Fibroblast of peridontal ligament (primary cell): ENCODE results near the gene FCHSD2.
"Not testable (repeated sequence)": the region's sequence is repeated elsewhere in the genome, so short reads cannot be mapped to it uniquely, and the experiment has no call there.

ENCODE experiments used
- DNase-seq: peaks from one replicate; pipeline ENCODE4 v3.0.0-alpha.2; 2010; ENCODE audit errors: extremely low read depth

Gene FCHSD2

DNA sequence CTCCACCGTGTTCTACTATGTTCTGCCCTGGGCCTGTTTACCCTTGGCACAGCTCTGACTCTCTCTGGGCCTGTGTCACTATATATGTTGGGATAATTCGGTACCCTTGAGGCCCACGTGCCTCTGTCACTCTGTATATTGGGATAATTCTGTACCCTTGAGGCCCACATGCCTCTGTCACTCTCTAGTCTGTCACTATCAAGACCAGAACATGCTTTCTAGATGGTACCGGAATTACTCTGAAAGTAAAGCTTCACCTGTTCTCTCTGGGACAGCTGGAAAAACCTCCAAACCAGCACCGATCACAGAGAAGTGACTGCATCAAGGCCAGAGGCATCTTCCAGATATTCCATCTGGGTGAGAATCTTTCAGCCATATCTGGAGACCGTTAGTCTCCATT, 9.3 kb upstream of the FCHSD2 start:
- DNase-seq: no peak

DNA sequence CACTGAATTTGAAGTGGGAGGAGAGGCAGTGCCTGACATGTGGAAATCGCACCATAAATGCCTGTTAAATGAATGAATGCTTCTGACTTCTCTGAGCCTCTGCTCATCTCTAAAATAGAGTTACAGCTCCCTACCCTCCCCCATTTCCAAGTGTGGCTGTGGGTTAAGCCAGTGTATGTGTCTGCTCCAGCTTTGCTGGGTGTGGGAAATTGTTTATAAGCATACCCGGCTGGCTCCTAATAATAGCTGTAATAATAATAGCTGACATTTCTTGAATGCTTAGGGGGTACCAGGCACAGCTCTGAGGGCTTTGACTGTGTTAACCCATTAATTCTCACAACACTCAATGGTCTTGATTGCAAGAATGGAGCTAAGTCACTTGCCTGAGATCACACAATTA, 7.0 kb upstream of the FCHSD2 start:
- no peak for DNase-seq

DNA sequence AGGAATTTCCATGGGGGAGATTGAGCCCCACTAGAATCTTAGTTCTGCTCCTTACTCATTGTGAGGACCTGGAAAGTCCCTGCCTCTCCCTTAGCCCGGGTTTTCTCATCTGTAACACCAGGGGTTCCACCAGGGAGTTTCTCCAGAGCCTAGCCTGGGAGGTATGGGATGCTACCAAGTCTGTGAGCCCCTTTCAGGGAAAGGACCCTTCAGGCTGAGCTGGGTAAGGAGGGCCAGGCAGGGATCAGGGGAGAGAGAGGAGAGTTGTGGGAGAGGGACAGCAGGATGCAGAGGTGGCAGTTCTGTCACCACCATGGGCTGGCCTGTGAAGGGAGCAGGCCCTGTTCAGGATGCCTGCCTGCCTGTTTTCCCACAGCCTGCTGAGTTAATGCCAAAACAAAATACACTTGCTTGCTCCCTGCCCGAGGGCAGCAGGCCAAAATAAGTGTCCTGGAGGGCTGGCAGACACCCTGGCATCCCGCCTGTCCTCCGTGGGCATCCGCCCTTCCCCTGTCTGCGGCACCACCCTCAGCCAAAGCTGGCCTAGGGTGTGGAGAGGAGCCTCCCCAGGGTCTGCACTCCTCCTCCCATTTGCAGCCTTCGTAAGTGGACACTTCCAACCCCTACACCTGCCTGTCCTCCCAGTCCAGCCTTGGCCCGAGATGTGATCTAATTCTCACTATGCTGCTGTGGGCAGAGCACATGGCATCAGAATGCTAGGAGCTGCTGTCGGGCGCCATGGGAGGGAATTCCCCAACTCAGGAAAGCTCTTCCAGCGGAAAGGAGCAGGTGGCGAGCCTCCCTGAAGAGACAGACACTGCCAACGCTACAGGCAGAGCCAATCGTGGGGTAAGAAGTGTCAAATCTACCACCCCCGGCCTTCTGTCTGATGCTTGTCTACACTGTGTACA, 5.9 kb upstream of the FCHSD2 start:
- no peak for DNase-seq

DNA sequence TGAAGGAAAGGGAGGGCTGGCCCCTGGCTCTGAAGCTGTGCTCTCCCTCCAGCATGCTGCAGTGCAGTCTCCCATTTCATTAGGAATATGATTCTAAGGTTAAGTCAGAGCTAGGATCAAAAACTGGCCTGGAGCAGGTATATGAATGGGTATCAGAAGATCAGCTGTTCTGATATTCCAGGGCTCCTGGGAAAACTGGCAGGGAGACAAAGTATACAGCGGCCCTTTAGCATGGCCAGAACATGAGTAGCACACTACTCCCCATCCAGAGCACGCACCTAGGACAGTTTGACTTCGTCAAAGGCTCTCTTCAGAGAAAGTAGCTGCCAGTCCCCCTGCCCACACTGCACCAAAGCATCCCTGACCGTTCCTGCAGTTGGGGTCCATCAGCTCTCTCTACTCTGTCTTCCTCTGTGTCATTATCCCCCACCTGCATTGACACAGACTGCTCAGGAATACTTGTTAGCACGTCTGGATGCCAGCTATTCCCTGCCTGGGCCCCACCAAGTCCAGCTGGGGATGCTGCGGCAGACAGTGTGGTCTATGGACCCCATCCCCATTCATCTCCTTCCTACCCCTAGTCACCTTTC, 4.0 kb upstream of the FCHSD2 start:
- no peak for DNase-seq

DNA sequence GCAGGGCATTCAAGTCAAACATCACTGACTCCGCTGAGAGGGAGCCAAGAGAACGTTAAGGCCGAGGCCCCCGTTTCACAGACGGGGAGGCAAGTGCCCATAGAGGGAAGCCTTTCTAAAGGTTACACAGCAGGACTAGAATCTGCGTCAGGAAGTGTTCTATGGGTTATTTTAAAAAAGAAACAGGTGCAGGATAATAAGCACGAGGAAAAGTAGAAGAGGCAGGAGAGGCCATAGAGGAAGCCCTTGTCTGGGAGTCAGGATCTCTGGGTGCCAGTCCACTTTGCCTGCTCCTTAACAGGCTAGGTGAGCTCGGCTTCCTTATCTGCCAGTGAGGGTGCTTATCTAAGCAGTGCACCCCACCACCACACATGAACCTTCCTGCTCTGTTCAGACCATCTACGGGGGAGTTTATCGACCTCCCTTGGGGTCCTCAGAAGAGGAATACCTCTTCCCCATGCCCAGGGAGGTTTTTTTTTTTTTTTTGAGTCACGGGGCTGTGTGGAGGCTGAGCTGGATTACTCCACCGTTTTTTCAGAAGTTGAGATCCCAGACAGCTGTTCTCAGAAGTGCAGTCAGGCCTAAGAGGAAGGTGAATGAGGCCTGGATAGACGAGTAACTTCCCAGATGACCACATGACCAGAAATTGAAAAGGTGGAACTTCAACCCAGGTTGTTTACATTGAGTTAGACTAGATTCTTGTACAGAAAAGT, 1.2 kb upstream of the FCHSD2 start:
- DNase-seq: no peak

DNA sequence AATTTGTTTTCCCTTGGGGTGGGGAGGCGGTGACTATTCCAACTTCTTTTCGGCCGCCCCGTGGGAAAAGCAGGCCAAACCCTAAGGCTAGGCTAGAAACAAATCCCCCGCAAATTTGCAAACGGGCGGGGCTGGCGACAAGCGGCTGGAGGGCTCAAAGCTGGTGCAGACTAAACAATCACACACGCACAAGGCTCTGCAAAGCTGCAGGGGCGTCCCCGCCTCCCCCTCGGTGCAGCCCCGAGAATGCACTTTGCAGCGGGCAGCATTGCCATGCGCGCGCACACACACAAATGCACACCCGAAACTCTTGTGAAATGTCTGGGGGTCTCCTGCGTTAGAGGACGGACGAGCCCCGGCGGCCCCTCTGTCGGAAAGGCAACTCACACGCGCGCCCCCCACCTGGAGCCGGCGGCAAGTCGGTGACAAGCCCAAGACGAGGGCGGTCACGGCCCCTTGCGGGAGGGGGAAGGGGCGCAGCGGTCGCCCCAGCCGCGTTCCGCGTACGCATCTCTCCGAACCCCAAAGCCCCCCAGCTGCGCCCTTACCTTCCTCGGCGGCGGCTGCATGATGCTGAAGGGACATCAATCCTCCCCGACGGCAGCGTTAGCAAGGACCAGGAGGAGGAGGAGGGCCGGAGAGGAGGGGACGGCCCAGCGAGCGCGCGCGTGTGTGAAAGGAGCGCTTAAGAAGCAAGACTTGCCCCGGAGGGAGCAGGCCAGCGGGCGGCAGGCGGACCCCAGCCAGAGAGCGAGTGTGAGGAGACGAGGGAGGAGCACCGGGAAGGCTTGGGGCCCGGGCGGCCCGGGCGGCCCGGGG, 600 bp downstream of the FCHSD2 start:
- peak; percentile 63 for DNase-seq

DNA sequence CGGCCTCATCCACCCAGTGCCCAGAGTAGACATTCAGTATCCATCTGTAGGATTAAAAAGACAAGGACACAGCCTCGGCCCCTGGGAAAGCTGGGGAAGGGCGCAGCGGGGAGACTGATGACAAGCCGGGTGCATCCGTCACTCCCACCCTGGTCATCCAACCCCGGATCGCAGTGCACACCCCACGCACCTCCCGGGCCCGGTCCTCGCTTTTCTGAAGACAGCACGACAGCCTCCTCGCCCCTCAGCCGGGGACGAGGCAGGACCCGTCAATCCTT, 1.1 kb downstream of the FCHSD2 start:
- no peak for DNase-seq

DNA sequence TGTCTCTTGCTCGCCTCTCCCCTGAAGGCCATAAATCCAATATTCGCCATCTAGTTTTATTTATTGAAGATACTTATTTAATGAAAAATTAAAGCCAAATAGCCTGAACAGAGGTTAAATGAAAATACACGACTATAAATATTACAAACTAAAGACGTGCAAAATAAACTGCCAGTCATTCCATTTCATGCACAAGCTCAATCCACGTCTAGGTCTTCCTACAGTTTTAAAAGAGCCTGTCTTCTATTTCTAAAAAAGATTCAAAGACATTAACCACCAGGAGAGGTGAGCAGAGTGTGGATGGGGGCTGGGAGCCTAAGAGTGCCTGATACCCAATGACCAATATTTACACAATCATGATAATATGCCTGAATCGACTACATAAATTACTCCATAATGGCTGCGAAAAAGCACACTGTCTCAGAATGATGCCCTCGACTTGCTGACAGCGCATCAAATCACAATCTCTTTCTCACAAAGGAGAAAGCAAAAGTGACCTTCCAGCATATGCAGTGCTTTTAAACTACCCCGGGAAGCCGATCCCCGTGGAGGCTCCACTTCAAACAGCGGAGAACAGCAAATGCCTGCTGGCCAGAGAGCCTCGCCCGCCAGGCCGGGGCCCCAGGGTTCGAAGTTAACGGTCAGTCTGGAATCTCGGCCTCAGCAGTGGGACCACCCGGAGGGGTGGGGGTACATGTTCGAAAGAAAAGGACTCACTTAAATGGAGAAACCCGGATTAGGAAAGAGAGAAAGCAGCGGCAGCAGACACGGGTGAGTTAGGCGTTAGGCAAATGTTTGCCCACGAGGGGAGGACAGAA, 1.7 kb downstream of the FCHSD2 start:
- peak; percentile 60 for DNase-seq

DNA sequence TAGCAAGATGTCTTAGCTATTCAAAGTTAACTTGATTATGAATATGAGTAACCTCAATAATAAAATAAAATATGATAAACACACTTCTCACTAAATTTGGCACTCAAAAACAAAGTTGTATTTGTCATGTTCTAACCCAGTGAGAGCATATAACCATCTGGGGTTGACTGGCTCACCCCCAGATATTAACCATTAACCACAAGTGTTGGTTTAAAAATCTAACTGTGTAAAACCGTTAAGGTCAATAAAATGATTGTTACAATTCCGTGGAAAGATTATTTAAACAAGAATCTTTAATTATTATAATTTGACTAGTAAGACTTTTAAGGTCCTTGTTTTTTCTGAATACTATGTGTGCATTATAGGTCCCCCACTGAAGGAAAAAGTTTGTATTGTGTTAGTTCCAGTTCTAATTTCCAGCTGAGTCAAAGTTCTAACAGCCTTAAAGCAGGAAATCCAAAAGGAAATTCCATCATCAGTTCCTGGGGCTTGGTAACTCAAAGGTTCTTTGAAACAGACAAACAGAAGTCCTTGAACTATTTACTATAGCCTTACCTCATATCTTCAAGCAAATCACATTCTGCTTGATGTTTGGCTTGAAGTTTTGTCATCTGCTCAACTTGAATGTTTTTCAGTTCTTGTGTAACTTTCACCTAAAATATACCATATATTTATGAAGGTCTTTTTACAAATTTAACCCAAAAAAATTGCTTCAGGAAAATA, 2.5 kb downstream of the FCHSD2 start:
- DNase-seq: peak; percentile 33

DNA sequence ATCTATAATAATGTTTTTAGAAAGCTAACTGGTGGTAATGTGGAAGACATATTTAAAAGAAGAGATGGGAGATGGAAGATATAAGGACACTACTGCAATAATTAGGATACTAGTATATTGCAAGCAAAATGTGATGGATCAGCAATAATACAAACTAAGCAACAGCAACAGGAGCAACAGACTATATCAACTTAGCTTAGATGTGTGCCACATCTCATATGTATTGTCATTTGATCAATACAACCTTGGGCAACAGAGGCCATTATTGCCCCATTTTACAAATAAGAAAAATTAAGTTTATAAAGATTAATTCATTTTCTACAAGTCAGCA, 4.2 kb downstream of the FCHSD2 start:
- DNase-seq: no peak

DNA sequence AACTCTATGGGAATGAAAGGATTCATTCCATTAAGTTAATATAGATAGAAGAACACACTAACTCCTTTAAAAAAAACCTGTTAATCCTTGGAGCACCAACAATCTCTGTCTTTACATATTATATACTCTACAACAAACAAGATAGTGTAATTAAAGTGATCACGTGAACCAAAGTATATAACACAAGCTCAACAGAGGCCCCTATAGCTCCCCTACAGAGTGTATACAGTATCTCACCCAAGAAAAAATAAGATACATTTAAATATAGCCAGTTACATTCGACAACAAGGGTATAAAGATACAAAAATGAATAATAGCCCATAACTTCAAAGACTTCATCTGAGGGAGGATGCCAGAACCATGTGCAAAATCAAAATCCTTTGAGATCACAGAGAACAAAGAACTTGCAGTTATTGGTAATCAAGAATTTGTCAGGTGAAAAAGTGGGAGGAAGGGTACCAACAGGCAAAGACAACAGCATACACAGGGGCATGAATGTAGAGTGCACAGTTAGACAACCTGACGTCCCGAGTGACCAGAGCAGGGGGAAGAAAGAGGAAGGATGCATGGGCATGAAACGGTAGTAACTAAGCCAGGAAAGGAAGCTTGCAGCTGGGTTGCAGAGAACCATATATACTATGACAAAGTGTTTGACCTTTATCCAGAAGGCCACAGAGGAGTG, 4.7 kb downstream of the FCHSD2 start:
- DNase-seq: no peak

DNA sequence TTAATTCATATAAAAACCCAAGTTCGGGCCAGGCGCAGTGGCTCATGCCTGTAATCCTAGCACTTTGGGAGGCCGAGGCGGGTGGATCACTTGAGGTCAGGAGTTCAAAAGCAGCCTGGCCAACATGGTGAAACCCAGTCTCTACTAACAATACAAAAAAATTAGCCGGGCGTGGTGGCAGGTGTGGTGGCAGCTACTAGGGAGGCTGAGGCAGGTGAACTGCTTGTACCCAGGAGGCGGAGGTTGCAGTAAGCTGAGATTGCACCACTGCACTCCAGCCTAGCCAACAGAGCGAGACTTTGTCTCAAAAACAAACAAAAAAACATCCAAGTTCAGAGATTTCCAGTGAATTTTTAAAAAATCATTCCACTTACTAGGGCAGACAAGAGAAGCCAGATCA, 5.4 kb downstream of the FCHSD2 start:
- not testable (repeated sequence) for DNase-seq

DNA sequence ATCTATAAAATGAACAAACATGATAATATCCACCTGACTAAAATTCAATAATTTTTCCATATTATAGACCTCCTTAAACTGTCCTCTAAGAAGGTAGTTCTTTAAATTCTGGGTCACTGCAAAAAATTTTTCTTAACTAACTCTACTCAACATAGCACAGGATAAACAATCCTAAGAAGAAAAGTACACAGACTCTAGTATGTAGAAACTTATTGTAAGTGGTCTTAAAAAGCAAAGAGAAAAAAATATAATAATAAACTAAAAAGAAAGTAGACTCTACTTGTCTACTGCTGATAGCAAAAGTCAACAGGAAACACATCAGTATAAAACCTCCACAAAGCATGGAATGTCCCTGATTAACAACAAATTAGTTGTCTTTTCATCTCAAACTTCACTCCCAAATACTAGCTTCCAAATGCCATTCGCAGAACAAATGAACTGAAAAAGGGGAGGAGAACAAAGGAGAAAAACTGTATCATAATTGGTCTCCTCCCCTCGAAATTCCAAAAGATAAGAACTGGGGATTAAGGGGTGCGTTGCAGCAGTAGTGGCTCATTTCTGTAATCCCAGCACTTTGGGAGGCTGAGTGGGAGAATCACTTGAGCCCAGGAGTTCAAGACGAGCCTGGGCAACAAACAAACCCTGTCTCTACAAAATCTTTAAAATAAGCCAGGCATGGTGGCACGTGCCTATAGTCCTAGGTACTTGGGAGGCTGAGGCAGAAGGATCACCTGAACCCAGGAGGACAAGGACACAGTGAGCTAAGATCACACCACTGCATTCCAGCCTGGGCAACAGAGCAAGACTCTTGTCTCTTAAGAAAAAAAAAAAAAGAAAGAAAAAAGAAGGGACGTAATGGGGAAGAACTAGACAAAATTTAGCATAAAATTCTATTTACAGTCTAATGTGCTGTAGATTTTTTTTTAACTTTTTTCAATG, 6.5 kb downstream of the FCHSD2 start:
- no peak for DNase-seq

DNA sequence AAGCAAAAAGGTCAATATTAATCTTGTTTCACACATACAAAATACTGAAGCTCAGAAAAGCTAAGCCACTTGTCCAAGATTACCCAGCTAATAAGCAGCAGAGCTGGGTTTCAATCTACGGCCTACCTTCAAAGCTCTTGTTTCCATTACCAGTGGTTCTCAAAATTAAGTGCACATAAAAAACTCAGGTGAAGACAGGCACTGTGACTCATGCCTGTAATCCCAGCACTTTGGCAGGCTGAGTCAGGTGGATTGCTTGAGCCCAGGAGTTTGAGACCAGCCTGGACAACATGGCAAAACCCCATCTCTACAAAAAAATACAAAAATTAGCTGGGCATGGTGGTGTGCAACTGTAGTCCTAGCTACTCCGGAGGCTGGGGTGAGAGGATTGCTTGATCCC, 9.8 kb downstream of the FCHSD2 start:
- DNase-seq: not testable (repeated sequence)

DNA sequence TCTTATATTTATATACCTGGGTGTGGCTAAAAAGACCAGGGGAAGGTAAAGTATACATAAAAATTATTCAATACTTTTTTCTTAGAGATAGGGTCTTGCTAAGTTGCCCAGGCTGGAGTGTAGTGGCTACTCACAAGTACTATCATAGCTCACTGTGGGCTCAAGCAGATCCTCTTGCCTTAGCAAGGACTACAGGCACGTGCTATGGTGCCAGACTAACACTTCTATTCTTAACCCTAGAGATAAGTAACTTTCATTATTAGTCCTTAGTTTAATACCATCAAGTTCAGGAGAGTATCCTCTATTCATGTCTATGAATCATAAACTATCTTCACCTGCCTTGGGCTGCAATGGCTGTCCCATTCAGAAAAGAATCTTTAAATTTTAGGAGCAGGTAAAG, 11.9 kb downstream of the FCHSD2 start:
- DNase-seq: no peak

DNA sequence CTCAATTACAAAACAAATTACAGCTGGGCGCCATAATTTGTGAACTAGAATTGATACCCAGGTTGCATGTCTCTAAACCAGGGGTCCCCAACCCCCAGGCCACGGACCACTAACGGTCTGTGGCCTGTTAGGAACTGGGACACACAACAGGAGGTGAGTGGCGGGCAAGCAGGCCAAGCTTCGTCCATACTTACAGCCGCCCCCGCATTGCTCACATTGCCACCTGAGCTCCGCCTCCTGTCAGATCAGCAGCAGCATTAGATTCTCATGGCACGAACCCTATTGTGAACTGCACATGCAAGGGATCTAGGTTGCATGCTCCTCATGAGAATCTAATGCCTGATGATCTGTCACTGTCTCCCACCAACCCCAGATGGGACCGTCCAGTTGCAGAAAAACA, 12.9 kb downstream of the FCHSD2 start:
- no peak for DNase-seq

DNA sequence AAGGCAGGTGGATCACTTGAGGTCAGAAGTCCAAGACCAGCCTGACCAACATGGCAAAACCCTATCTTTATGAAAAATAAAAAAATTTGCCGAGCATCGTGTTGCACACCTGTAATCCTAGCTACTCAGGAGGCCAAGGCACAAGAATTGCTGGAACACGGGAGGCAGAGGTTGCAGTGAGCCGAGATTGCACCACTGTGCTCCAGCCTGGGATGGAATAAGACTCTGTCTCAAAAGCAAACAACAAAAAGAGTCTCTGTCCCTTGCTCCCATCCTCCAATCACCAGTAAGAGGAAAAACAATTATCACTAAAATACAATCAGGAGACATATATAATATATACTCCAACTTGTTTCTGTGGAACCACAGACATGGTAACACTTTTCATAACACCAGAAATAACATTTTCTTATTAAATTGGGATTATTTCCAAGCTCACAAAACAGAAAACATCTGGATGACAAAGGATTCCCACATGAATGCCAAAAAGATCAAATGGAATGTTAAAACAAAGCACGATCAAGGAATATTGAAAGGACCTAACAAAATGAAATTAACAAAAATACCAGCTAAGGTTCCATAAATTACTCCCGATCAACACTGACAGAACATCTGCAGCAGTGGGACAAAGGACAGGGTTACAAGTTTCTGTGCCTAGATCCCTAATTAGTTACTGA, 15.2 kb downstream of the FCHSD2 start:
- peak; percentile 39 for DNase-seq

DNA sequence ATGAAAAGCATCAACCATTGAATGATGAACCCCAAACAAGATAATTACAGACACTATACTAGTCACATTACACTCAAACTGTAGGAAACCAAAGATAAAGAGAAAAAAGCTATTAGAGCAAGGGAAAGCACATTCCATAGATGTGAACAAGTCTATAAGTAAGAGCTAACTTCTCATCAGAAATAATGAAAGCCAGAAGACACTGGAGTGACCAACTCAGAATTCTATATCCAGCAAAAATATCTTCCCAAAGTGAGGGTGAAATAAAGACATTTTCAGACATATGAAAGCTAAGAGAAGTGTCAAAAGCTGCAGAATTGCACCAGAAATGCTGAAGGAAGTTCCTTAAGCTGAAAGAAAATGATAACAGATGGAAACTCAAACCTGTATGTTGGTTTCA, 17.3 kb downstream of the FCHSD2 start:
- no peak for DNase-seq
